OCI-LY1 (cell line): Measurements from ENCODE around the gene ADD1.

Source experiments
- H2AFZ ChIP-seq: fragments of 200-600 bp; sonication (generic), shearing (Covaris generic); 2 replicates; pipeline ENCODE4 v1.6.0; 2014; ENCODE audit warnings: antibody characterized with exemption, mild to moderate bottlenecking, low read length
- H3F3A ChIP-seq: fragments of 200-600 bp; sonication (generic), shearing (Covaris generic); 2 replicates; pipeline ENCODE4 v1.6.0; 2014; ENCODE audit warnings: mild to moderate bottlenecking, antibody characterized with exemption, low read length, moderate library complexity; ENCODE audit not compliant: insufficient read depth
- H3K27ac ChIP-seq: fragments of 200-600 bp; sonication (generic); 2 replicates; pipeline ENCODE4 v1.5.1; 2014; ENCODE audit warnings: low read length, mixed run types, mild to moderate bottlenecking, low read depth; ENCODE audit not compliant: poor library complexity, severe bottlenecking
- H3K27me3 ChIP-seq: fragments of 200-600 bp; sonication (generic); 2 replicates; pipeline ENCODE4 v1.6.0; 2014; ENCODE audit warnings: antibody characterized with exemption, mild to moderate bottlenecking, low read length, moderate library complexity; ENCODE audit not compliant: insufficient read depth
- H3K36me3 ChIP-seq: fragments of 200-600 bp; sonication (generic); 2 replicates; pipeline ENCODE4 v1.6.1; 2014; ENCODE audit warnings: mild to moderate bottlenecking, antibody characterized with exemption, low read length, moderate library complexity, mixed read lengths; ENCODE audit not compliant: insufficient read depth
- H3K4me1 ChIP-seq: fragments of 200-600 bp; sonication (generic); 2 replicates; pipeline ENCODE4 v1.5.1; 2014; ENCODE audit warnings: mild to moderate bottlenecking, low read length, moderate library complexity; ENCODE audit not compliant: insufficient read depth, severe bottlenecking
- H3K4me2 ChIP-seq: fragments of 200-600 bp; sonication (generic), shearing (Covaris generic); 2 replicates; pipeline ENCODE4 v1.6.1; 2014; ENCODE audit warnings: low read length
- H3K4me3 ChIP-seq: fragments of 200-600 bp; sonication (generic); 2 replicates; pipeline ENCODE4 v1.5.1; 2014; ENCODE audit warnings: low read length, low read depth, mild to moderate bottlenecking, mixed read lengths; ENCODE audit not compliant: poor library complexity, severe bottlenecking
- H3K79me2 ChIP-seq: fragments of 200-600 bp; shearing (Covaris generic); 2 replicates; pipeline ENCODE4 v1.6.1; 2016; ENCODE audit warnings: mixed run types, low read length, mixed read lengths; ENCODE audit not compliant: insufficient read depth
- H3K9ac ChIP-seq: fragments of 200-600 bp; sonication (generic), shearing (Covaris generic); 2 replicates; pipeline ENCODE4 v1.6.1; 2014; ENCODE audit warnings: mild to moderate bottlenecking, low read length, mixed read lengths
- H3K9me2 ChIP-seq: fragments of 200-600 bp; sonication (generic), shearing (Covaris generic); 2 replicates; pipeline ENCODE4 v1.6.1; 2014; ENCODE audit warnings: low read depth, mild to moderate bottlenecking, low read length, mixed read lengths
- H3K9me3 ChIP-seq: fragments of 200-600 bp; shearing (Covaris generic); 2 replicates; pipeline ENCODE4 v1.6.1; 2014; ENCODE audit warnings: low read length, mixed read lengths
- H4K20me1 ChIP-seq: fragments of 200-600 bp; sonication (generic), shearing (Covaris generic); 2 replicates; pipeline ENCODE4 v1.6.0; 2016; ENCODE audit warnings: mild to moderate bottlenecking, low read length; ENCODE audit not compliant: insufficient read depth
- CTCF ChIP-seq: fragments of 200-600 bp; sonication (generic), shearing (Covaris generic); IDR thresholded peaks from 2 replicates; pipeline ENCODE4 v1.5.1; 2017; ENCODE audit warnings: mild to moderate bottlenecking, antibody characterized with exemption, low read length, moderate library complexity, mixed read lengths
- EZH2 ChIP-seq: fragments of 200-600 bp; sonication (generic), shearing (Covaris generic); IDR thresholded peaks from 2 replicates; pipeline ENCODE4 v1.8.0; 2017; ENCODE audit warnings: borderline replicate concordance, mixed run types, mild to moderate bottlenecking, antibody characterized with exemption, low read length, moderate library complexity, mixed read lengths

Gene ADD1

GRCh38 chr4:2795893-2796848, 47.5 kb upstream of the ADD1 start:
- Histone ChIP-seq H3K79me2 (no peaks in the 10 kb centered on the region), H3K9me2 (no peaks in the 10 kb centered on the region), H2AFZ (no peak overlapping the region), H3K4me2 (no peak overlapping the region), H4K20me1 (no peaks in the 10 kb centered on the region), H3K36me3 (no peaks in the 10 kb centered on the region), H3K4me3 (no peak overlapping the region), H3K27ac (no peak overlapping the region), H3K9ac (no peak overlapping the region), H3K27me3 (no peaks in the 10 kb centered on the region), H3F3A (no peaks in the 10 kb centered on the region), H3K4me1 (peaks cover 7% of the 10 kb centered on the region), H3K9me3 (no peaks in the 10 kb centered on the region)
- TF ChIP-seq EZH2 (no peak), CTCF (no peak)

- Histone ChIP-seq H3K4me2 (no peak overlapping the region), H3K79me2 (no peaks in the 10 kb centered on the region), H3K27ac (no peak overlapping the region), H3K27me3 (no peaks in the 10 kb centered on the region), H2AFZ (no peak overlapping the region), H3F3A (no peaks in the 10 kb centered on the region), H3K4me1 (peaks cover 7% of the 10 kb centered on the region), H3K9me2 (no peaks in the 10 kb centered on the region), H3K9me3 (no peaks in the 10 kb centered on the region), H3K4me3 (no peak overlapping the region), H3K36me3 (no peaks in the 10 kb centered on the region), H4K20me1 (no peaks in the 10 kb centered on the region), H3K9ac (no peak overlapping the region)
- no peak for TF ChIP-seq CTCF
- no peak for TF ChIP-seq EZH2
These were observed 46.6 kb upstream of the ADD1 start for GRCh38 chr4:2796849-2797544.

GRCh38 chr4:2797545-2798305, 45.9 kb upstream of the ADD1 start:
- no peaks in the 10 kb centered on the region for H3K79me2 ChIP-seq
- H3F3A ChIP-seq, result no peaks in the 10 kb centered on the region
- H3K36me3 ChIP-seq, result no peaks in the 10 kb centered on the region
- no peak overlapping the region for H2AFZ ChIP-seq
- H3K27ac ChIP-seq, result no peak overlapping the region
- no peak for TF ChIP-seq CTCF
- TF ChIP-seq EZH2, result no peak
- H3K4me2 ChIP-seq, result no peak overlapping the region
- H3K4me3 ChIP-seq, result no peak overlapping the region
- H4K20me1 ChIP-seq, result no peaks in the 10 kb centered on the region
- no peak overlapping the region for H3K9ac ChIP-seq
- no peaks in the 10 kb centered on the region for H3K27me3 ChIP-seq
- no peaks in the 10 kb centered on the region for H3K9me3 ChIP-seq
- no peaks in the 10 kb centered on the region for H3K9me2 ChIP-seq
- peaks cover 7% of the 10 kb centered on the region for H3K4me1 ChIP-seq
